Kidney epithelial cell (primary cell): ENCODE results near the gene IGFBP4. TPM values are rescaled to one million over a fixed set of nuclear protein-coding genes. Genes with fewer than 3 reads are reported as not detected.

Source experiments
- DNase-seq: peaks from one replicate; pipeline ENCODE4 v3.0.0-alpha.2; 2010; ENCODE audit warnings: low read depth
- H3K27me3 ChIP-seq: 2 replicates; pipeline ENCODE4 v1.6.0; 2011; ENCODE audit warnings: low read length; ENCODE audit not compliant: control insufficient read depth, insufficient read depth
- H3K36me3 ChIP-seq: 2 replicates; pipeline ENCODE4 v1.5.1; 2011; ENCODE audit warnings: low read length; ENCODE audit not compliant: control insufficient read depth, insufficient read depth
- H3K4me3 ChIP-seq: 2 replicates; pipeline ENCODE4 v1.5.1; 2011; ENCODE audit warnings: low read depth, mild to moderate bottlenecking, control low read depth, low read length
- CTCF ChIP-seq: IDR thresholded peaks from 2 replicates; pipeline ENCODE4 v1.5.1; 2011; ENCODE audit warnings: mild to moderate bottlenecking, moderate library complexity, low read length, control low read depth, inconsistent platforms; ENCODE audit not compliant: insufficient read depth, poor library complexity, severe bottlenecking
- total RNA-seq: library from RNA; depleted of rRNA; stranded (reverse); fragments of >200 nt; gene quantifications from 2 replicates; pipeline ENCODE4 v1.2.3, GENCODE V29; 2015

IGFBP4 gene
- total RNA-seq, 1 donor from 2014 or later, result 53.6 TPM

GRCh38 chr17:40462343-40463121, 19.3 kb downstream of the IGFBP4 start:
- H3K27me3 ChIP-seq, result no peaks in the 10 kb centered on the region
- H3K36me3 ChIP-seq, result no peaks in the 10 kb centered on the region
- no peak for TF ChIP-seq CTCF
- no peak for DNase-seq
- no peak overlapping the region for H3K4me3 ChIP-seq

GRCh38 chr17:40463122-40463550, 19.9 kb downstream of the IGFBP4 start:
- Histone ChIP-seq H3K27me3 (no peaks in the 10 kb centered on the region), H3K36me3 (no peaks in the 10 kb centered on the region), H3K4me3 (no peak overlapping the region)
- TF ChIP-seq CTCF, result no peak
- no peak for DNase-seq

GRCh38 chr17:40464392-40464855, 21.2 kb downstream of the IGFBP4 start:
- DNase-seq, result no peak
- Histone ChIP-seq H3K36me3 (no peaks in the 10 kb centered on the region), H3K4me3 (no peak overlapping the region), H3K27me3 (no peaks in the 10 kb centered on the region)
- TF ChIP-seq CTCF, result no peak

- no peaks in the 10 kb centered on the region for H3K36me3 ChIP-seq
- H3K4me3 ChIP-seq, result no peak overlapping the region
- H3K27me3 ChIP-seq, result no peaks in the 10 kb centered on the region
- TF ChIP-seq CTCF, result no peak
- DNase-seq, result no peak
Observed at GRCh38 chr17:40466298-40466971, 23.2 kb downstream of the IGFBP4 start.

- no peak overlapping the region for H3K4me3 ChIP-seq
- no peak for TF ChIP-seq CTCF
- DNase-seq, result no peak
- no peaks in the 10 kb centered on the region for H3K27me3 ChIP-seq
- no peaks in the 10 kb centered on the region for H3K36me3 ChIP-seq
Observed at GRCh38 chr17:40467281-40467867, 24.1 kb downstream of the IGFBP4 start.
